HG03432 (cell line): Measurements from ENCODE around the gene DNAI1.
"Not testable (repeated sequence)": the region's sequence is repeated elsewhere in the genome, so short reads cannot be mapped to it uniquely, and the experiment has no call there.

Experiments used
- ATAC-seq: cut with Tn5 transposase; IDR thresholded peaks from one replicate; pipeline ENCODE4 v1.9.1; 2021; ENCODE audit warnings: mild to moderate bottlenecking, moderate library complexity; ENCODE audit not compliant: unreplicated experiment

DNAI1 gene

GRCh38 chr9:34532041-34532440, 73.4 kb downstream of the DNAI1 start:
- not testable (repeated sequence) for ATAC-seq

GRCh38 chr9:34536685-34537084, 78.1 kb downstream of the DNAI1 start:
- no peak for ATAC-seq

GRCh38 chr9:34540827-34541226, 82.2 kb downstream of the DNAI1 start:
- no peak for ATAC-seq

- ATAC-seq = no peak
These were observed 82.9 kb downstream of the DNAI1 start for GRCh38 chr9:34541540-34541939.

- no peak for ATAC-seq
These were observed 85.4 kb downstream of the DNAI1 start for GRCh38 chr9:34544035-34544434.

GRCh38 chr9:34545497-34545896, 86.9 kb downstream of the DNAI1 start:
- no peak for ATAC-seq

GRCh38 chr9:34546102-34546833, 87.7 kb downstream of the DNAI1 start:
- no peak for ATAC-seq

- ATAC-seq = no peak
These were observed 88.5 kb downstream of the DNAI1 start for GRCh38 chr9:34546834-34547827.

- ATAC-seq = no peak
These were observed 89.5 kb downstream of the DNAI1 start for GRCh38 chr9:34547960-34548611.

- ATAC-seq = no peak
These were observed 90.8 kb downstream of the DNAI1 start for GRCh38 chr9:34549407-34549732.

GRCh38 chr9:34550016-34550680, 91.5 kb downstream of the DNAI1 start:
- ATAC-seq = no peak

GRCh38 chr9:34550681-34551270, 92.2 kb downstream of the DNAI1 start:
- ATAC-seq = no peak

- ATAC-seq = no peak
These were observed 93.4 kb downstream of the DNAI1 start for GRCh38 chr9:34551751-34552605.

- no peak for ATAC-seq
These were observed 94.0 kb downstream of the DNAI1 start for GRCh38 chr9:34552606-34552981.

GRCh38 chr9:34552986-34553385, 94.4 kb downstream of the DNAI1 start:
- no peak for ATAC-seq

- no peak for ATAC-seq
These were observed 95.0 kb downstream of the DNAI1 start for GRCh38 chr9:34553511-34554021.

GRCh38 chr9:34554211-34555001, 95.8 kb downstream of the DNAI1 start:
- ATAC-seq = no peak

GRCh38 chr9:34555002-34555348, 96.4 kb downstream of the DNAI1 start:
- no peak for ATAC-seq

GRCh38 chr9:34555500-34555899, 96.9 kb downstream of the DNAI1 start:
- ATAC-seq = no peak
